Left lung (tissue), 10 donors: Measurements from ENCODE around the gene MORN1. TPM values are rescaled to one million over a fixed set of nuclear protein-coding genes. Genes with fewer than 3 reads are reported as not detected.

ENCODE experiments used
- ATAC-seq: fragments of 200-7000 bp; cut with Tn5 transposase; one replicate; pipeline ENCODE4 v1.9.1; 2020; ENCODE audit warnings: moderate library complexity
- DNase-seq, 4 donors: peaks; one replicate each; pipeline ENCODE4 v3.0.0-alpha.2; 2013 to 2020
- H3K27ac ChIP-seq, 2 donors: fragments of 200-600 bp; sonication (generic) in 1 of 2; one replicate each; pipeline versions ENCODE4 v1.5.0 to v1.8.0; 2020 to 2021
- H3K27me3 ChIP-seq, 2 donors: fragments of 200-600 bp; sonication (generic) in 1 of 2; one replicate each; pipeline versions ENCODE4 v1.5.0 to v1.8.0; 2020 to 2021
- H3K36me3 ChIP-seq, 2 donors: fragments of 200-600 bp; sonication (generic) in 1 of 2; one replicate each; pipeline versions ENCODE4 v1.5.0 to v1.8.0; 2020 to 2021
- H3K4me1 ChIP-seq, 2 donors: fragments of 200-600 bp; one replicate each; pipeline ENCODE4 v1.8.0; 2021
- H3K4me3 ChIP-seq, 2 donors: fragments of 200-600 bp; sonication (generic) in 1 of 2; one replicate each; pipeline versions ENCODE4 v1.5.0 to v1.8.0; 2020 to 2021; ENCODE audit warnings: mild to moderate bottlenecking in 1 of 2
- H3K9me3 ChIP-seq, 2 donors: fragments of 200-600 bp; sonication (generic) in 1 of 2; one replicate each; pipeline versions ENCODE4 v1.5.0 to v1.8.0; 2020 to 2021
- intact Hi-C, 2 donors: fragments of 100-400 bp; cut with DNase I; formaldehyde crosslinking; loops; one replicate each; pipeline versions ENCODE4 v1.11.2 to v1.14.2; 2022
- polyA plus RNA-seq, 6 donors: library from polyadenylated mRNA; unstranded; fragments of 120-200 nt; gene quantifications; one replicate each; pipeline ENCODE4 v1.2.1, GENCODE V29; 2013; ENCODE audit not compliant: insufficient read length in 6 of 6
- total RNA-seq, 2 donors: library from RNA; stranded (reverse); fragmentation: NEBNext Ultra II Directional; extraction: Animal tissue kit (Norgen Biotek cat#: 25700); gene quantifications; one replicate each; pipeline ENCODE4 v1.2.1, GENCODE V29; 2021
- TF ChIP-seq, protein P1 (sequence below), 2 donors: fragments of 200-600 bp; sonication (generic) in 1 of 2; IDR thresholded peaks; one replicate each; pipeline versions ENCODE4 v1.5.0 to v1.8.0; 2021; ENCODE audit warnings: antibody characterized with exemption in 2 of 2
- donor health status: DM: no; HTN: yes; CAD: no.
- donor health status: DM: no; HTN: no; CAD: no.

The MORN1 gene
- total and polyA plus RNA-seq, 8 donors = 7.5 to 17.8 (median 14.1) TPM

DNA sequence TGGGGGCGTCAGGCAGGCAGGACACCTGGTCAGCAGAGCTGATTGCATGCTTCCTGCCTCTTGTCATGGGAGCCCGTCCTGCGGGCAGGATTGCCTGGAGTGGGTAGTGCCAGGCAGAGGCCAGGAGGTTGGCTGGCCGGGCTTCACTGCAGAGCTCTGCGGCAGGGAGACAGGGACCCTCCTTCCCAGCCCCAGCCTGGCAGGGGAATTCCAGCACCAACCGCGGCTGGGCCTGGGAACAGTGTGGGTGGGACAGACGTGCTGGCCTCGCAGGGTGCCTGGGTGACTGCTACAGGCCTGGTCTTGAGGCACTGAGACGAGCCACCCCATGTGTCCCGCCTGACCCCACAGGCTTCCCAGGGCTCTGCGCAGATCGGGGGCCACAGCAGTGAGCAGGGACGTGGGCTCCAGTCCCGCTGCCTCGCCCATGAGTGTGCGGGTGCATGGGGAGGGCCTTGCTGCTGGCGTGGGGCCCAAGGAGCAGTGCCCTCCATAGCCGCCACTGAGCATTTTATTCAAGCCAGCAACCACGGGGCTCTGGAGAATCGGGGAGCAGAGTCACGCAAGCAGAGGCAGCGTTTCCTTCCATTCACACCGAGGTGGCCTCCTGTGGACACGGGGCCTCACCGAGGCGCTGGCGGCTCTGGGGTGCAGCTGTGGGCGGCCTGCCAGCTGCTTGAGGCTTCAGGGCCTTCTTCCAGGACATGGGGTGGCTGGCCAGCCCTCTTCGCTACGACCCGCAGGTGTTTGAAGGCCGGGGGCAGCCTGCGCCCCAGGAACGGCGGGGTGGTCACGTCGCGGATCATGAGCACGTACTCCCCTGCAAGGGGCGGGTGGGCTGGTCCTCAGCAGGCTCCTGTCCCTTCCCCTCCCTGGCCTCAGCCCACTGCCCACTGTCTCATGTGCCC, 70.3 kb downstream of the MORN1 start:
- ATAC-seq = no peak

DNA sequence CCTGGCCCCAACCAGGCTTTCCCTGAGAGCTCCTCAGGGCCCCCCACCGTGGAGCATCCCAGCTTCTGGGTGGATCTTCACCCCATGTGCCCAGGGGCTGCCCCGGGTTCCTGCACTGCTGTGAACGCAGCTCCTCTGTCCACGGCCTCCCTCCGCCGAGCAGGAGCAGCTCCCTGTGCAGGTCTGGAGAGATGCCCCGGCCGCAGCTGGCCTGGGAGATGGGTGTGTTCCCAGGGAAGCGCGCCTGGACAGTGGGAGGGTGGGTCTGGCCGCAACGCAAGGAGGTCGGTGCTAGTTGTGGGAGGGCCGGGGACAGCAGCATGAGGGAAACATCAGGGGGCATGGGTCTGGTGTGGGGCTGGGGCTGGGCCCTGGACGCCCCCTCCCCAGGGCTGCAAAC, 71.3 kb downstream of the MORN1 start:
- Histone ChIP-seq H3K9me3 (peaks cover 0 to 3% of the 10 kb centered on the region in 2 donors), H3K27me3 (peaks cover 0 to 34% of the 10 kb centered on the region in 2 donors), H3K4me3 (no peak overlapping the region), H3K27ac (no peak overlapping the region), H3K36me3 (no peaks in the 10 kb centered on the region), H3K4me1 (peaks cover 3 to 41% of the 10 kb centered on the region in 2 donors)
- intact Hi-C loops = no loop called here
- no peak for ATAC-seq
- TF ChIP-seq, protein P1, sequence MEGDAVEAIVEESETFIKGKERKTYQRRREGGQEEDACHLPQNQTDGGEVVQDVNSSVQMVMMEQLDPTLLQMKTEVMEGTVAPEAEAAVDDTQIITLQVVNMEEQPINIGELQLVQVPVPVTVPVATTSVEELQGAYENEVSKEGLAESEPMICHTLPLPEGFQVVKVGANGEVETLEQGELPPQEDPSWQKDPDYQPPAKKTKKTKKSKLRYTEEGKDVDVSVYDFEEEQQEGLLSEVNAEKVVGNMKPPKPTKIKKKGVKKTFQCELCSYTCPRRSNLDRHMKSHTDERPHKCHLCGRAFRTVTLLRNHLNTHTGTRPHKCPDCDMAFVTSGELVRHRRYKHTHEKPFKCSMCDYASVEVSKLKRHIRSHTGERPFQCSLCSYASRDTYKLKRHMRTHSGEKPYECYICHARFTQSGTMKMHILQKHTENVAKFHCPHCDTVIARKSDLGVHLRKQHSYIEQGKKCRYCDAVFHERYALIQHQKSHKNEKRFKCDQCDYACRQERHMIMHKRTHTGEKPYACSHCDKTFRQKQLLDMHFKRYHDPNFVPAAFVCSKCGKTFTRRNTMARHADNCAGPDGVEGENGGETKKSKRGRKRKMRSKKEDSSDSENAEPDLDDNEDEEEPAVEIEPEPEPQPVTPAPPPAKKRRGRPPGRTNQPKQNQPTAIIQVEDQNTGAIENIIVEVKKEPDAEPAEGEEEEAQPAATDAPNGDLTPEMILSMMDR (IDR thresholded peaks at IDR 0.05) = no peak
- no peak for DNase-seq

More for the DNA sequence above, 70.3 kb downstream of the MORN1 start:
- H3K27ac ChIP-seq = peak overlapping the region in 1 of 2 donors; percentile 71
- peaks cover 0 to 3% of the 10 kb centered on the region in 2 donors for H3K9me3 ChIP-seq
- no peak overlapping the region for H3K4me3 ChIP-seq
- no peak for DNase-seq
- peaks cover 0 to 32% of the 10 kb centered on the region in 2 donors for H3K4me1 ChIP-seq
- no peaks in the 10 kb centered on the region for H3K36me3 ChIP-seq
- H3K27me3 ChIP-seq = peaks cover 0 to 24% of the 10 kb centered on the region in 2 donors
- intact Hi-C loops = no loop called here
- TF ChIP-seq, protein P1 (IDR thresholded peaks at IDR 0.05) = no peak

DNA sequence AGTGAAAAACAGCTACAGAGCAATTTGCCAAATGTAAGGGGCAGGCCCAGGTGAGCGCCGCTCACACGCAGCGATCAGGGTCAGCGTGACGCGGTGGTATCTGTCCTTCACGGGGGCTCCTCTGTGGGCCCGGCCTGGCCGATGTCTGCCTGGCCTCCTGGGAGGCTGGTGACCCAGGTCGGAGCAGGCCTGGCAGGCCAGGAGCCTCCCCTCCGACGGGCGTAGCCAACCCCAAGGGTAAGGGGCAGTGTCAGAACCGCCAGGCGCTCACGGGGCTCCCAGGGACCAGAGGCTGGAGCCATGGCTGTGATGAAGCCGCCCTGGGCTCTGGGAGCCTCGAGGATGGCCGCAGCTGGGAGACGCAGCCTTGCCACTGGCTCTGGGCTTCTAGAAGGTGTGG, 72.1 kb downstream of the MORN1 start:
- intact Hi-C loops = loop anchor here in 1 of 2 donors (10.0 kb wide), 1 partner anchor 84 kb away; no protein-coding TSS in a partner anchor

DNA sequence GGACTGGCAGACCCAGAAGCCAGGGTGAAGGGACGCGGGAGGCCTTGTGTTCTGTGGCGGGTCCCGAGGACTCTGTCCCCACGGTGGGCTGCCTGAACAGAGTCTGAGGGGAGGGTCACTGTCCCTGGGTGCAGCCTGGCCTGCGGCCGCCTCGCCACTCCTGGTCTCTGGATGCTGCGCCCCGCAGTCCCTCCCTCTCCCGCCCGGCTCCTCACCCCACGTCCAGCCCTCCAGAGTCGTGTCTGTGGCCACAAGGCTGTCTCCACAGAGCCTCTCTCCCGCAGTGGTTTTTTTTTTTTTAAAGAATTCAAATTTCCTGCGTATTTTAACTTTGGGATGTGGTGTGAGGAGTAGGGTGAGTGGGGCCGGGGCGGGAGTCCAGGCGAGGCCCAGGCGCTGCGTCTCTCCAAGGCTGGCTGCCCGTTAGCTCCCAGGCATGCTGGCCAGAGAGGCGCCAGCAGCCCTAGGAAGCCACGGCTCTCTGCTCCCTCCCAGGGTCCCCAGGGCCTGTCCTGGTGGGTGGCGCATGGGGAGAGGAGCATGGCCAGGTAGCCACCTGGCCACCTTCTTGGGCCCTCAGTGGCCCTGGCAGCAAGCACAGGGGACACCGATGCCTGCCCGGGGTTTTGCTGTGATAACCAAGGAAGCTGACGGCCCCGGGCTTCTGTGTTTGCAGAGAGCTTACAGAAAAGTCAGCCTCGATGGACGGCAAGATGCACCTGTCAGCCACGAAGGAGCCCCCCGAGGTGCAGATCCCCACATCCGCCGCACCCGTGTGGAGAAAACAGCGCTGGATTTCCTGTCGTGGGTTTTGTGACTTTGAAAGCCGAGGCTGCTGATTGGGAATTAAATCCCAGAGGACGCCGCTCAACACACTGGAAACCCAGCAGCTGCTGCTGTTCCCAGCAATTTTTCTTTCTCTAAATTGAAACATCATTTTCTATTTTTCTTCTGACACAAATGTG, 72.8 kb downstream of the MORN1 start:
- H3K36me3 ChIP-seq = no peaks in the 10 kb centered on the region
- no peak overlapping the region for H3K4me3 ChIP-seq
- H3K27me3 ChIP-seq = peaks cover 0 to 48% of the 10 kb centered on the region in 2 donors
- no peak overlapping the region for H3K27ac ChIP-seq
- no peaks in the 10 kb centered on the region for H3K9me3 ChIP-seq
- ATAC-seq (no peak), DNase-seq (no peak)
- TF ChIP-seq, protein P1 (IDR thresholded peaks at IDR 0.05) = no peak
- intact Hi-C loops = loop anchor here in 1 of 2 donors (10.0 kb wide), 1 partner anchor 84 kb away; no protein-coding TSS in a partner anchor
- peaks cover 8 to 55% of the 10 kb centered on the region in 2 donors for H3K4me1 ChIP-seq

More for the DNA sequence above, 72.1 kb downstream of the MORN1 start:
- H3K36me3 ChIP-seq = no peaks in the 10 kb centered on the region
- no peak for DNase-seq
- no peak for ATAC-seq
- H3K27ac ChIP-seq = no peak overlapping the region
- H3K9me3 ChIP-seq = no peaks in the 10 kb centered on the region
- peaks cover 0 to 41% of the 10 kb centered on the region in 2 donors for H3K27me3 ChIP-seq
- H3K4me1 ChIP-seq = peaks cover 3 to 48% of the 10 kb centered on the region in 2 donors
- no peak overlapping the region for H3K4me3 ChIP-seq
- TF ChIP-seq, protein P1 (IDR thresholded peaks at IDR 0.05) = no peak
